Measurements from ENCODE around the gene NTM.
"Not testable (repeated sequence)": the region's sequence is repeated elsewhere in the genome, so short reads cannot be mapped to it uniquely, and the experiment has no call there.

NTM gene

GRCh38 chr11:132312701-132313111 lies 942.3 kb downstream of the NTM start:
- no peak for DNase-seq (ENCODE audit: low spot score)

DNA sequence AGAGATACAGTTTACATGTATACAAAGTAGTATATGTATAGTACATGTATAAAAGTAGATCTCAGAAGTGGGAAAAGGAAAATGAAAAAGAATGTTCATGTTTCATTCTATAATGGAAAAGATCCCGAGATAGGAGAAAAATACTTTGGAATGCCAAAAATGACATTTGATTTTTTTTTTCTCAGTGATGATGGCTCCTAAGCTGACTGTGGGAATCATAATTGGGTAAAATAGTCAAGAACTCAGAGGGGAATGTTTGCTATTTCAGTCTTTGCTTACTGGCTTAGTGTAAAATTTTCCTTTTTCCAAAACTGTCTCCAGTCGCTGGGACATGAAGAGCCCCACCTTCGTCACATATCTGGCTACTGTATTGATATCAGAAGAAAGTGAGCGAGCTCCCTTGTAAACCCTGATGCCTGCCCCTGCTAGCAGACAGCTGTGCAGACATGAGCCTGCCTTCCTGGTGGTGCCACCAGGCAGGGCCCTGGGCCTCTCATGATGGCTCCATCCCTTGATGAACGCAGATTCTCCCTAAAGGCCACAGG lies 944.6 kb downstream of the NTM start:
- DNase-seq (ENCODE audit: low spot score), result no peak

- no peak for DNase-seq (ENCODE audit: low spot score)
These were observed 945.3 kb downstream of the NTM start for GRCh38 chr11:132315696-132316095.

DNA sequence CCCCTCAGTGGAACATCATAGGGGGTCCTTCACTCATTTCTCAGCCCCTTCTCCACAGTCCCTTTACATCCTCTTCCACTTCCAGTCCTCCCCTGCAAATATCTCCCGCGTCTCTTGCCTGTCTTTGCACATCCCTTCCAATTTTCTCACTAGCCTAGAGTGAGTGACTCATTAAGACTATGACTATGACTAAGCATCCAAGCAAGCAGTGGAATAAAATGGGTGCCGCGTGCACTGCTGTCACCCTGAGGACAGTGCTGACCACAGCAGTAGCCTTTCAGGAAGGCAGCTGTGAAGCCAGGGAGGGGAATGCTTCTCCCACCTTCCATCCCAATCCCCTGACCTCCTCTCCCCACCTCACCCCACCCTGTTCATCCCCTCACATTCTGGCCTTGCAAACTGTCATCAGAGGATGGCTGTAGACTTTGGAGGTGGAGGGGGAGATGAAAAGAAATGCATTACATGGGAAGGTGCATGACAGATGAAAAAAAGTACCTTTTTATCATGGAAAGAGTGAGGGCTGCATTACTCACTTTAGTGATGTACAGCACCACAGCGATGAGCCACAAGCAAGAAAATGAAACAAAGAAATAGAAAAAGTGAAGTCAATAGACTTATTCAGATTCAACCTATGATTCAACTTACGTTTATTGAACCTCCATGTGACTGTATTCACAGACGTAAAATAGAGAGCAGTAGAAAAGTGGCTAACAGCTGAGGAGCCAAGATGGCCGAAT lies 948.2 kb downstream of the NTM start:
- no peak for DNase-seq (ENCODE audit: low spot score)

DNA sequence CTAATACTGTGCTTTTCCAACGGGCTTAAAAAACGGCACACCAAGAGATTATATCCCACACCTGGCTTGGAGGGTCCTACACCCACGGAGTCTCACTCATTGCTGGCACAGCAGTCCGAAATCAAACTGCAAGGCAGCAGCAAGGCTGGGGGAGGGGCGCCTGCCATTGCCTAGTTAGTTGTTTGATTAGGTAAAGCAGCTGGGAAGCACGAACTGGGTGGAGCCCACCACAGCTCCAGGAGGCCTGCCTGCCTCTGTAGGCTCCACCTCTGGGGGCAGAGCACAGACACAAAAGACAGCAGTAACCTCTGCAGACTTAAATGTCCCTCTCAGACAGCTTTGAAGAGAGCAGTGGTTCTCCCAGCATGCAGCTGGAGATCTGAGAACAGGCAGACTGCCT lies 949.0 kb downstream of the NTM start:
- not testable (repeated sequence) for DNase-seq (ENCODE audit: low spot score)

- DNase-seq (ENCODE audit: low spot score), result no peak
These were observed 960.1 kb downstream of the NTM start for GRCh38 chr11:132330515-132330914.

DNA sequence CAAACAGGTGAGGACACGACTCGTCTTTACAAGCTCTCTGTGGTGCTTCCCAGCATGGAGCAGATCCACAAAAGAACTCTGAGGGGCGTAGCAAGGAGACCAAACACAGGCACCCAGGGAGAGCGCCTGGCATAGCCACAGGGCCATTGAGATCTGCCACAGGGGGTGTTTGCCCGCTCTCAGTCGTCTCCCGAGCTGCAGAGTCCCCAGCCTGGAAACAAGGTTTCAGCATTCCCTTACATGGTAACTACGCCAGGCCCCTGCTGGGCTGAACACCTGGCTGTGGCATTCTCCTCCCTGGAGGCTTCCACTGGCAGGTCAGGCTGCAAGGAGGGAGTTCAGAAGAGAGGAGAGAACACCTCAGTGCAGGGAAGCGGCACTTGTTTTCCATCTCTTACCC lies 962.1 kb downstream of the NTM start:
- no peak for DNase-seq (ENCODE audit: low spot score)

GRCh38 chr11:132334769-132335280 lies 964.4 kb downstream of the NTM start:
- no peak for DNase-seq (ENCODE audit: low spot score)

- no peak for DNase-seq (ENCODE audit: low spot score)
These were observed 964.9 kb downstream of the NTM start for GRCh38 chr11:132335311-132335710.

DNA sequence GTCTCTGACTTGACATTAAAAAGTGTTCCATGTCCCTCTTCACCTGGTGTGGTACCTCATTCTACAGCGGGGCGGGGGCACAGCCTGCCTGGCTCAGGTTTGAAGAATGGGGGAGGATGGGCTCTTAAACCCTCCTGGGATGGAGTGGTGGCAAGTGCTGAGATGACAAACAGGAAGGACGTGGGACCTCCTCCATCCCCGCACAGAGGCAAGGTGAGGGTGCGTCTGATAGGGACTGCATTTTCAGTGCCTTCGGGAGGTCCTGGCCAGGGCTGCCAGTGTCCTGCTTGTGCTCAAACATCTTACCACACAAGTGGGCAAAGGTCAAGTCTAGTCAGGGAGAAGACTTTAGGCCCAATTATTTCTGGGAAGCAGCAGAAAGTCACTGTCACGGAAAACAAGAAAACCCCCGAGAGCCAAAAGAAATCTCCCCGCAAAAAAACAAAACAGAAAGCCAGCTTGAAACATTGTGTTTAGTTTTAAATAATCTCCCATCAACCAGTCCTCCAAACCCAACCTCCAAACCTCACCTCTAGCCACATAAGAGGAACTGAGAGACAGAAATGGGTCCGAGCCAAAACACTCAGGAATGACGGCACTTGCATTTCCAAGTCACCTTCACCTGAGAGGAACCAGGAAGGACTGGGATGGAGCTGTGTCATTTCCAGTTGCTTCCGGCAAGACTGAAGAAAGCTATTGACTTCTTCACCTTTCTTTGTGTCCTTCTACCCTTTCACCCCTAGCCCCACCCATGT lies 966.5 kb downstream of the NTM start:
- DNase-seq (ENCODE audit: low spot score), result no peak

GRCh38 chr11:132337819-132338416 lies 967.5 kb downstream of the NTM start:
- DNase-seq (ENCODE audit: low spot score), result no peak

GRCh38 chr11:132342408-132342807 lies 972.0 kb downstream of the NTM start:
- no peak for DNase-seq (ENCODE audit: low spot score)

- no peak for DNase-seq (ENCODE audit: low spot score)
These were observed 973.2 kb downstream of the NTM start for GRCh38 chr11:132343445-132344175.

DNA sequence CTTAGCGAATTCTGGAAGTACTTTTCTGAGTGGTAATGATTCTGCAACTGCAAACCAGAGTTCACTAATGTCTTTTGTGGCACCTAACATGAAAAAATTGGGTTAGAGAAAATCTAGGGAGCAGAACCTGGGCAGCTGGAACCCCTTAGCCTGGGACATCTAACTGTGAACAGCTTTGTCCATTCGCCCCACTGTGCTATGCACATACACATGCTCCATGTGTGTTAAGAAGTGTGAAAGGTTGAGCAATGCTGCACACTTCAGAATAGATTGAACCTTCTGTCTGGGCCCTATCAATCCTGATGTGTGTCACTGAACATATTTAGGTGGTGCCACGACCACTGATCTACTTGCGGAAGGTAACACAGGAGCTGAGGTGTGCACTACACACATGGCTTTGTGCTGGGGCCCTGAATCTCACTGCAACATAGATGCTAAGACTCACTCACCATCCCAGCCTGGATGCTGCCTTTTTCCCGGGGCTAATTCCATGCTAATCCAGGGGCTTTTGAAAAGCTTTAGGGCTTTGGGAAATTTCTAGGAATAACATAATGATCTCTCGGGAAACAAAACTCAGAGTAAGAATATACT lies 976.2 kb downstream of the NTM start:
- no peak for DNase-seq (ENCODE audit: low spot score)

DNA sequence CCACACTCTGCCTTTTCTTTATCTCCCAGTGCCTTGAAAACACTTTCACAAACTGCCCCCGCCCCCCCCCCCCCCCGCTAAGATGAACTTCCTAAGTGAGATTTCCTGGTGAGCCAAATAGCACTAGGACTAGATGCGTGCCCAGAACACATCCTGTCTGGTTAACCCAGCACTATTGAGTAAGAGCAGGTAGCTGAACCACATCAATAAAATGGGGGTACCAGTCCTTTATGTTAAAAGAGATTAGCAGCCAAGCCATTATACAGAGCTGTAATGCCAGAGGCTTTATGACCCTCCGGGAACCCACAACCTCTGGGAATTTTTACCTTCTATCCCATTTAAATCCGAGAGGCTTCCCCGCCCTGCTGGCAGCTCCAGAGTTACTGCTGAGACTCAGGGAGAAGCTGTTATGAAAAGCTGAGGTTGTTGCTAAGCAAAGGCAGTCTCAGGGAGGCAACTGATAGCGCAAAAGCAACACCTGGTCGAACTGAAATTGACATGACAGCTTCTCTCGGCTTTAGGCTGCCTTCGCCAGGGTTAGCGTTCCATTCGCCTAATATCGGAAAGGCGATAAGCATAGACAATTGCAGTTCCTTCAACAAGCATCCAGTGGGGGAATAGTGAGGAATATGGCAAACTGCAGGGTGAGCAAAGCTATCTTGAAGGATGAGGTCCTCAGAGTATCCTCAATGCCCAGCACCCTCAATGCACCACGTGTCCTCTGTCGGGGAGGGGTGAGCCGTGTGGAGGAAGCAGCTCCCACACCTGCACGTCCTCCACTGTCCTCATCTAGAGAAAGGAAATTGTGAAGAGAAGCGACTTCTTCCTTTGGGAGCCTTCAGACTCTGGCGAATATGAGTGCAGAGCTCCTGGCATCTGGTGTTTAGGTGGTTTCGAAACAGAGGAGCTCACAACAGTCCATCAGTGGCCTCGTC lies 977.0 kb downstream of the NTM start:
- no peak for DNase-seq (ENCODE audit: low spot score)

DNA sequence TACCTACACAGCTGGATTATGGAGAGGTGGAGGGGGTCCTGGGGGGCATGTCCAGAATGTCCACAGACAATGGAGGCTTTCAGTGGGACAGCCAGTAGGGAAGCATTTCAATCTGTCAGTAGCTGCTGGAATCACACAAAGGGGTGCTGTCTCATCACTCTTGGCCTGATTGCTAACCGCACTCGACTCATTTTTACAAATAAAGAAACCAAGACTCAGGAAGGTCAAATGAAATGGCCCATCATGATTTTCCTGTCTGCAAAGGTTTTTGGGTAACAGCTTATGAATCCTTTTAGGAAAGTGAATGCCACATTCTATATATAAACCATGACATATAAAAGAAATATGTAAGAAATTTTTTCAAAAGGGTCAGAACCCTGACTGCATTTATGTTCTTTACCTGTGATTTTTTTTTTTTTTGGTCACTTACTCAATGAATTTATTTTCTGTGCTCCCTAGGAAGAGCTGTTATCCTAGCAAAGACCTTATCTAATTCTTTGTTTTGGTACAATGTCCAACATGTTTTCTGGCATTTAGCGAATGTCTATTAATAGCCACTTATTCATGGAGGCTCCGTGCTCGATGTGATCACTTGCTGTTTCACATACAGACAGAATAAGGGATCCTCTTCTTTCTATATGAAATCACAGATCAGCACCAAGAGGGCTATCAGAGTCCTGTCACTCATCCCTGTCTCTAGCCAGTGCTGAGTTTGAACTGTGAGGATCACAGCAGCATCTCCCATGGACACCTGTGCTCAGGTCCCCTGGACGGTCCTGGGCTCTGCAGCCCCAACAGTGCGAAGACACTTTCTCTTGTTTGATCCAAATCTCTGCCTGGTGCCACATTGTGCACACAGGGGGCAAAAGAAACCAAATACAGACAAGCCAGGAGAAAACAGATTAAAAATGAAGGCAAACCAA lies 979.7 kb downstream of the NTM start:
- no peak for DNase-seq (ENCODE audit: low spot score)

GRCh38 chr11:132351050-132351449 lies 980.6 kb downstream of the NTM start:
- DNase-seq (ENCODE audit: low spot score), result no peak

- no peak for DNase-seq (ENCODE audit: low spot score)
These were observed 982.1 kb downstream of the NTM start for GRCh38 chr11:132352497-132352896.

DNA sequence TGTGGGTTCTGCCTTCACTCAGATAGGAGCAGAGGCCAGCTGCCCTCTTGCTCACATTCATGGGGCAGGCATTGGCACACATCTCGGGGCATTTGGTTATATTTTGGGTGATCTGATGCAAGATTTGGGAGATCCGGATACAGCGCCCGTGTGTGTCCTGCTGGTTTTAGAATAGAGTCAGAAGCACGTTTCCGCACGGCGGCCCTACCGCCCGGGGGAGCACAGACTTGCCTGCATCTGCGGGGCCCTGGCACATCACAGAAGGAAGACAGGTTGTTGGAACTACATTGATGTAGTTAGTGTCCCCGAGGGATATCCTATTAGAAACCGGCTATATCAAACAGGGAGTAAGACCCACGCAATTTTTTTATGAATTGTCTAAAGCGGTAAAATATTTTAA lies 982.8 kb downstream of the NTM start:
- no peak for DNase-seq (ENCODE audit: low spot score)

All from CD4-positive, alpha-beta T cell treated with Interleukin-6 at 100 ng/mL for 8 hours (primary cell).